Stimulated activated CD4-positive, alpha-beta T cell treated with anti-CD3 and anti-CD28 coated beads, Interleukin-1b, Interleukin-23, amount 100 ng/mL, for 48 hours (primary cell): ENCODE data around the gene APOBEC3A.
A peak's percentile ranks its signal among the peaks of the same experiment; 100 is the strongest.
"Not testable (repeated sequence)": the region's sequence is repeated elsewhere in the genome, so short reads cannot be mapped to it uniquely, and the experiment has no call there.

Experiments
- DNase-seq: peaks from one replicate; pipeline ENCODE4 v3.0.0-alpha.2; 2020

Gene APOBEC3A

DNA sequence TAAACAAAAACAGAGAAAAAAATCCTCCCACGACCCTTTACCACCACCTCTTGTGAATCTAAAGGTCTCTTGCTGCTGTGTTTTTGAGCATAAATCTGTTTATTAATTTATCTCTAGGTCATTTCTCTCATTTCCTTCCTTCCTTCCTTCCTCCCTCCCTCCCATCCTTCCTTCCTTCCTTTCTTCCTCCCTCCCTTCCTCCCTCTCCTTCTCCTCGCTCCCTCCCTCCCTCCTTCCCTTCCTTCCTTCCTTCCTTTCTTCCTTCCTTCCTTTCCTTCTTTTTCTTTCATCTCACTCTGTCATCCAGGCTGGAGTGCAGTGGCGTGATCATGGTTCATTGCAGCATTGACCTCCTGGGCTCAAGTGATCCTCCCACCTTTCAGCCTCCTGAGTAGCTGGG lies 13.5 kb upstream of the APOBEC3A start:
- DNase-seq = no peak

DNA sequence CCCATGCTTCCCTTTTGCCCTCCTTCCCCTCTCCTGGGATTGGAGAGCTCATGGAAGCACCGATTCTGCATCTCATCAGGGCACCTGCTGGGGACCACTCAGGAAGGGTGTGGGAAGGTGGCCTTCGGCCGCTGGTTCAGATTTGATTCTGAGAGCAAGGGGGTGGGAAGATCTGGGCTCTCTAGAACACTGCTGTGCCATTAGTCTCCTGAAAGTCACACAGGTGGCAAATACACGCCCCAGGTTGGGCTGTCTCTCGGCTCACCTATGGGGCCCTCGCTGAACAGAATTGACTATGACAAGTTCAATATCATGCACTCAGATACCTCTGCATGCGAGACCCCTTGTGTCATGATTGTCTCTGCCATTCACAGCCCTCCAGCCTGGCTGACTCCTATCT lies 12.8 kb upstream of the APOBEC3A start:
- DNase-seq = no peak

DNA sequence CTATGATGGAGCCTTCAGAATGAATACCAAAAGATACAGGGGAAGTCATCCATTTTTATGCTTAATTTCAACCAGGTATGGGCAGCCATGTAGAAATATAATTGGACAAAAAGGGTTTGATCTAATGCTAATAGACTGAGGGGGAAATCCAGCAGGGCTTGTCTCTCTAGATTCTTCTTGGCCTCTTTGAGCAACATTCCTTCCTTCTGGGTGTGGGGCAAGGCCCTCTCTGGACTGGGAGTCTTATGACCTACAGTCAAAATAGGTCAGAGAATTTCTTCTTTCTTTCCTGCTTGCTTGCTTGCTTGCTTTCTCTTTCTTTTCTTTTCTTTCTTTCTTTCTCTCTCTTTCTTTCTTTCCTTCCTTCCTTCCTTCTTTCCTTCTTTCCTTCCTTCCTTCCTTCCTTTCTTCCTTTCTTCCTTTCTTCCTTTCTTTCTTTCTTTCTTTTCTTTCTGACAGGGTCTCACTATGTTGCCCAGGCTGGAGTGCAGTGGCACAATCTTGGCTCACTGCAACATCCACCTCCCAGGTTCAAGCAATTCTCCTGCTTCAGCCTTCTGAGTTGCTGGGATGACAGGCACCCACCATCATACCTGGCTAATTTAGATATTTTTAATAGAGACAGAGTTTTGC lies 11.6 kb upstream of the APOBEC3A start:
- DNase-seq = not testable (repeated sequence)

DNA sequence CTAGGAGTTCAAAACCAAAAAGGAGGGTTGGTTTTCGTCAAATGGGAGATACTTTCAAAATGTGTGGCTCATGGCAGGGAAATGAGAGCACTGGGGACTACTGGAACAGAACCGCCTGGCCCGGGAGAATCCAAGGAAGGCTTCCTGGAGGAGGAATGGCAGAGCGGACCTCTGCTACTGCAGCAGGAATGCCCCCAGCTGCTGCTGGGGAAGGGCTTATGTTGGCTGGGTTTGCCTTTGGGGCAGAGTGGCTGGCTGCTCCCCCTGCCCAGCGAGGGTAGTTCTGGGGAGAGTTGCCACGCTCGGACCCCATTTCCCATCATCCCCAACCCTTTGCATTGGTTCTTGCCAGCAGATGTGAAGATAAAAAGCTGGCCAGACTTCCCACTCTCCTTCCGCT lies 10.6 kb upstream of the APOBEC3A start:
- no peak for DNase-seq

DNA sequence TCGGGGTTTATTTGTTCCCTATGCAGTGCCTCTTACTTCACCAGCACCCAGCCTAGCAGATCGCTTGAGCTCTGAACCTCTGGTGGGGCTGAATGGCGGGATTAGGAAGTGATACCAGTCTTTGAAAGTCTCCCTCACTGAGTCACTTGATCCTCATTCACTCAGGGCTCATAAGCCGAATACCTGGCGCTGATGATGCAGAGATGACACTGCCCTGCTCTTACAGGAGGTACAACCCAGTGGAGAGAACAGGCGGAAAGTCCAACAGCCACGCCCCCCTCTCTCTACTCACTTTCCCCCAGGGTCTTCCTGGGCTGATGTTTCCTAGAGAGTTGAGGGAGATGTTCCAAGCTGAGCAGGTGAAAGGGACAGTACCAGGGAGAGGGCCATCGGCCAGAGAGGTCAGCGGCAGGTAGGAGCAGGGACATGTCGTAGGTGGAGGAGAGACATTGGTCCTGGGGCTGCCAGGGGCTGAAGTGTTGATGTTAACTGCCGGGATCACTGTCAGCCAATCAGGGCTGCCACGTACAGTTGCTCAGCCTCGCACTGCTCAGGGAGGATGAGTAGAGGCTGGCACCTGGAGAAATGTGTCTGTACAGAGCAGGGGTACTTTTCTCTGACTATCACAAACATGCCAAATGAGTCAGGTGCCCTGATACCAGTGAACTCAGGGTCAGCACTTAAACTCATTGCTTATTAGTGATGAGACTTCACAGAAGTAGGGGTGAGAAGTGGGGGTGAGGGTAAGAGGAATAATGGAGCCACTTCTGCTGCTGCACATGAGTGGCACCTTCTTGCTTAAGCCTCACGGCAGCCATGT lies 9.9 kb upstream of the APOBEC3A start:
- peak; percentile 68 for DNase-seq

DNA sequence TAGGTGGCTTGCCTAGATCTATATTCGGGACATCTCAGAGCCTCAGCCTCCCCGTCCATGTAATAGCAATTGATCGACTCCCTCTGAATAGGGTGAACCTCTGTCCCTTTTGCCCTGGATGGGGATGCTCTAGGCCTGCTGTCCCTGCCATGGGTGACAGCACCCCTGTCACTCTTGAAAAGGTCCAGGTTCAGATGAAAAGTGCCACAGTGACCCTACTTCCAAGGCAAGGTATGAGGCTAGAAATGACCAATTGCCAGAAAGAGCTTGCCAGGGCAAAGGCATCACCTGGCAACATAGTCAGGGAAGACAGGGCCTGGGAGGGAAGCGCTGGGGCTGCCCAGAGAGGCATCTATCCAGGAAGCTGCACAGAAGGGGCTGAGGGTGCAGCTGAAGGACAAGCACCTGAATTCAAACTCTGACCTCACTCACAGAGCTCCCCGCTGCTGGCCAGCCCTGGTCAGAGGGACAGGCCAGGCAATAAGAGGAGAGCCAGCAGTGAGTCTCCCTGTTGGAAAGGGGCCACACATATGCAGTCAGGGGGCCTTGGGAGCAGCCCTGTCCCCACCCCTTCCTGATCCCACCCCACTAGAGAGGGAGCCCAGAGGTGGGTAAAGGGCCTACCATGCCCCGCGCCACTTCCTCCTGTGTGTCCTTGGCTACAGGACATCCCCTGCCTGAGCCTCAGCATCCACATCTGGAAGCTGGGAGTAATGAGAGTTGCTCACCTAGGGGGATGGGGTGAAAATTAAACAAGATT lies 9.0 kb upstream of the APOBEC3A start:
- DNase-seq = no peak

DNA sequence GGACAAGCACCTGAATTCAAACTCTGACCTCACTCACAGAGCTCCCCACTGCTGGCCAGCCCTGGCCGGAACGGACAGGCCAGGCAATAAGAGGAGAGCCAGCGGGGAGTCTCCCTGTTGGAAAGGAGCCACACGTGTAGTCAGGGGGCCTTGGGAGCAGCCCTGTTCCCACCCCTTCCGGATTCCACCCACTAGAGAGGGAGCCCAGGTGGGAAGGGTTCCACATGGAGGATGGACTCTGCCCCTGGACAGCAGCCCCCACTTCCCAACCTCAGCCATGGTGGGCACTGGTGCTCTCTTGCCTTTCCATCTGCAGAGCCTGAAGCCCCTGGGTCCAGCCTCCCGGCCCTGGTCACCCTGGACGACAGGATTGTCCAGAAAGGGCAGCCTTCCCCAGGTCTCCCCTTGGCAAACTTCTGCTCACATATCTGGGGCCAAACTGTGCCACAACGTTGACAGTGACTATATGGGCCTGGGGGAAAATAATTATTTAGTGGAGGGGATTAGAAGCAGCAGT lies 7.5 kb upstream of the APOBEC3A start:
- no peak for DNase-seq

DNA sequence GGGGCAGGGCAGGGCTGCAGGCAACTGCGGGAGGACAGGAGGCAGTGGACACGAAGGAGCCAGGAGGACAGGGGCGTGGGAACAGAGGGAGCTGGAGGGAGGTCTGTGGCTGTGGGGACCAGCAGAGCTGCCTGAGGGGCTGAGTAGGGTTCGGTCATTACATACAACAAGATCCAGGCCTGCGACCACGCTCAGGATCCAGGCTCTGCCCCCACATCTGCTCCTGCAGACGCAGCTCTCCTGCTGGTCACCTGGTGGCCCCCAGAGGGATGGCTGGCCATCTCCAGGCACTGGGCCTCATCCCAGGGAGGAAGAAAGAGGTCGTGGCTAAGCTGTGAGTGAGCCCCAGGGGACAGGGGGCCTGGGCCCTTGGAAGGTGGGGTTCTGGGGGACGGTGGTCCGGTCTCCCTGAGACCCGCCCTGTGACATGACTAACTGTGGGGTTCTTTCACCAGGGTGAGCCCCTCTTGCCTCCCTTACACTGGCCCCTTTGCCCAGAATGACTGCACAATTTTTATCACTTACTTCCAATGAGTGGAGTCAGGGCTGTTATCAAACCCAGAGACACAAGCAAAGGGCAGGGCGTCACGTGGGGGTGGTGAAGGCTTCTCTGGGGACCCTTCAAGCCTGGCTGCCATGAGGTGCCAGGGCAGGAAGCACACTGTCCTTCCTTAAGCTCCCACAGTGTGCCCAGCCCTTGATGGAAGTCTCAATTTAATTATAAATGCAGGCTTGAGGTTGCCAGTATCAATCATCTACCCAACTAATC lies 6.7 kb upstream of the APOBEC3A start:
- DNase-seq = no peak

DNA sequence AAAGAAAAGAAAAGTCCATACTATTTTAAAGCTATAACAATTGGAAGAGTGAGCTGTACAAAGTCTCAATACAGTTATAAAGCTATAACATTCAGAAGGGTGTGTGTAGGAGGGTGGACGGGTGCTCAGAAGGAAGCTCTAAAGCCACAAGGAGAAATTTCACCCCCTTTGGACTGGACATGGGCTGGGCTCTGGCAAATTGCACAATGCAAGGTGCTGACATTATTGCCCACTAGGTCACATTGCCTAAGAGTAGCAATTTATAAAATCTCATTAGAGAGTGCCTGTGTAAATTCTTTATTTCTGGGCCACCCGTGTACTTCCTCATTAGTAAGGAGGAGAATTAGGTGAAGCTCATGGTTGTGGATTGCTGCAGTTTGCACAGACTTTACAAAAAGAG lies 5.7 kb upstream of the APOBEC3A start:
- DNase-seq = no peak

DNA sequence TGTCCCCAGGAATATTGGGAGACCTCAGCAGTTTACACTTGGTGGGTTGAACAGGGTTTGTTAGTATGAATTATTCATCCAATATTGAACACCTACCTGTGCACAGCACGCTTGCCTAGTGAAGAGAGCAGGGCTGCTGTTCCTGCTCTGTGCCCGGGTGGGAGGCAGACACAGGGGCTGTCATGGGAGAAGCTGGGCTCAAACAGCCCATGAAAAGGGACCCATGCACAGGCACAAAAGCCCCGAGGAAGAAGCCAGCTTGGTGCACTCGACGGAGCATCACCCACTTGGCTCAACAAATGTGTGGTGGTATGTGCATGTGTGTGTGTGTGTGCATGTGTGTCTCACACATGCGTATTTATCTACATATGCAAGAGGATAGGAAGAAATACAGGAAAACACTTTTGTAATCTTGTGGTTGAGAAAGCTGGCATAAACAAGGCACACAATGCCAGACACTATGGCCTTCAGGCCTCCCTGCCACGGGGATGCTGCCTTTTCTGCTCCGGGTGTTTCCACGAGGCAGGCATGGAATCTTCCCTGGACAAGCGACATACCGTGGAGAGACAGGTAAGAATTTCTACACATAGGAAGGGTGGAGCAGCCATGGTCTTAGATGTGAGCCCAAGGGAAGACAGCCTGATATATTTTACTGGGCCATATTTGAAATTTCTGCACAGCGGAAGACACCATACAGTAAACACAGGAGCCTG lies 5.0 kb upstream of the APOBEC3A start:
- no peak for DNase-seq

DNA sequence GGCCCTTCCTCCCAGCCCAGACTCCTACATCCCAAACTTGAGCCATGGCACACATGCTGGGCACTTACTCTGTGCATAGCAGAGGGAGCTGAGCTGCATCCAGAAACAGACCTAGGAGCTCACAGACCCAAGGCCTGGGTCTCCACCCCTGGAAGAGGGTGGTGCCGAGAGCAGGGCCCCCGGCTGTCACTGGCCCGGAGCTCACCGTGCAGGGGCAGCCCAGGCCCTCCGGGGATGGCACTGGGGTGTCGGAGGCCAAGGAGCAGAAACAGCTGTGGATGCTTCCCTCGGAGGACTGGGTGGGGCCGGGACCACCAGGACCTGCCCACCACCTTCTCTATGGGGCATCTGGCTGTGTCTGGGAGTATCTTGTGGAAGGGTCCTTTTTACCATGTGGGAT lies 4.3 kb upstream of the APOBEC3A start:
- no peak for DNase-seq

DNA sequence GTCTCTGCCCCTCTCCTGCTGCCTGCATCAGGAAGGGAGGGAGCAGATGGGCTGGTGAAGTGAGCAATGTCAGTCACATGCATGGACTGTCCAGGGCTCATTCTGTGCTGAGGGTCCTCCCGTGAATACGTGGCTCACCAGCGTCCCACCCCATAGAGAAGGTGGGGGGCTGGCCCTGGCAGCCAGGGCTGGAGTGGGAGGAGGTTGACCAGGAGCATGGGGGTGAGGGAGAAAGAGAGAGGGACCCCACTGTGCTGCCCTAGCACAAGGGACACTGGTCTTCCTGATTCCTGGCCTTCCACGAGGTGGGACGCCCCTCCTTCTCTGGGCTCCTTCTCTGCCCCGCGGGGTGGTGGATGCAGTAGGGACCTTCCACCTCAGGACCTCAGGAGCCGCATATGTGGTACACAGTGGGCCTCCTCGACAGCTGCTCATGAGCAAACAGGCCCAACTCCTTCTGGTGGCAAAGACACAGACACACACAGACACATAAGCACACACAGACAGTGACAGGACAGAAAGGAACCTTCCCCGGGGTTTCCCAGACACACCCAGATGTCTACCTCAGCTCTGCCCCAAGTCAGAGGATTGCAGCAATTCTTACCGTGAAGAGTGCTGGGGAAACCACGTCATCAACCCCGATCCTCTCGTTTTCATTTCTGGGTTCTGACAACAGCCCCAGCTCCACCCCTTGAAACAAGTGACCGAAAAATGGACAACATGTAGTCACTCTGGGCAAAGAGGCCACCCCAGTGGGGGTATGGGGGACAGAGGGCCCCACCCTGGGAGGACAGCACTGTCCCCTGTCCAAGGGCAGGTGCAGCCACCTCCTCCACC lies 3.6 kb upstream of the APOBEC3A start:
- peak; percentile 87 for DNase-seq

DNA sequence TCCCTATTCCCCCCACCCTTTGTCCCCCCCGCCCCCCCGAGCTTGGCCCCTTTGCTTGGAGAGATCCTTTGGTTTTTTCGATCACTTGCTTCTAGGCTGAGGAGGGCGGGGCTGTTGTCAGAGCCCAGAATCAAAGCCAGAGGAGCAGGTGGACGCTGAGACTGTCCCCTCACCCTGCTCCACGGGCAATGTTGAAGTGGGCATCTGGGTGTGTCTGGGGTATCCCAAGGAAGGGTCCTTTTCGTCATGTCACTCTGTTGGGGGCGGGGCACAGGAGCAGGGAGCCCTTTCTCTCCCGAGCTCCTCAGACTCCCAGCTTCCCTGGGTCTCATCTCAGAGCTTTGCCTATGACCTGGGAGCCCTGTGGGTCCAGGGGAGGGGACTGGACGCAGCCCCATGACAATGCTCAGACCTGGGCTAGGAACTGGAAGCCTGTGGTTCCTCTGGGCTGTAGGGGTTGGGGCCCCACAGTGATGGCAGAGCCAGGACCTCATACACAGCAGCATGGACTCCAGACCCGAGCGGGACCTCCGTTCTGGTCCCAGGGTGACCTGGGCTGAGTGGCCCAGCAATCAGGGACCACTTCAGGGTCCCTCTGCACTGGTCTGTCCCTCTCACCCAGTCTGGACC lies 2.9 kb upstream of the APOBEC3A start:
- DNase-seq = no peak

DNA sequence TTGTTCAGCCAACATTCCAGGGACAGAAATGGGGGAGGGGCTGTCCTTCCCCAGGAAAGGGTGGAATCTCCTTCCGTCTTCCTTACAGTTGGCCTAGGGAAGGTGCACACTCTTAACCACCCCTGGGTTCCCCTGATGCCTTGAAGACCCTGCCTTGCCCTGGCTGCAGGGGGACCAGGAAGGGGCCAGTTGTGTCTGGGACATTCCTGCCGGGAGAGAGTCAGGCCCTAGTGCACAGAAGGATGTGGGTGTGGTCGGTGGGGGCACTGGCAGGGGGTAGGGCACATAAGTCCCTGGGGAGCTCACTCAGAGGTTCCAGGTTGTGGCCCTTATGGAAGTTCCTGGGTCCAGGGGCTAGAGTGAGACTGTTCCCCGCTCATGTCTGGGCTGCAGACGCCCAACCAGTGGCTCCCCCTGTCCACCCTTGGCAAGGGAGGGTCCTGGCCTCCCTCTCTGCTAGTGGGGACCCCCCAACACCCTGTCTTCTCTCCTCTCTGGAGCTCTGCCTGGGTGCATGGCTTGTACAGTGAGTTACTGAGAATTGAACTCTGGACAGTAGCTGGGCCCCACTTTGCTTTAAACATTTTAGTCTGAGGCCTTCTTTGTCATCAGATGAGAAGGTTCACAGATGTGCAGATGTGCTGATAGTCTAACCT lies 2.0 kb upstream of the APOBEC3A start:
- no peak for DNase-seq

DNA sequence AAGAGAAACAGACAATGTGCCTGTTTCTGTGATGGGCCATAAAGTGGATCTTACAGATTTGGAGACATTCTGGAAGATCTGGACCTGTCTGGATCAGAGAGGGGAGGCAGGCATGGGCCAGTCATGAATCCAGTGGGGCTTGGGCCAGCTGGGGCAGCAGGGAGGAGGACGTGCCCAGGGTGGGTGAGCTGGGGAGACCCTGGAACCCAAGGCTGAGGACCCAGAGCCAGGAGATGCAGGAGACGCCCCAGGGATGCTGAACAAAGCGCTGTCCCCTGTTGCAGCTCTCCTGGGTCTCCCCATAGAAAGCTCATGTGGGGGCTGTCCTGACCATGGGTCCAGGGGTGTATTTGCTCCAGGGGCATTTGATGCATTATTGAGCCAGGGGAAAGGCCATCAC lies 1.5 kb upstream of the APOBEC3A start:
- DNase-seq = no peak

DNA sequence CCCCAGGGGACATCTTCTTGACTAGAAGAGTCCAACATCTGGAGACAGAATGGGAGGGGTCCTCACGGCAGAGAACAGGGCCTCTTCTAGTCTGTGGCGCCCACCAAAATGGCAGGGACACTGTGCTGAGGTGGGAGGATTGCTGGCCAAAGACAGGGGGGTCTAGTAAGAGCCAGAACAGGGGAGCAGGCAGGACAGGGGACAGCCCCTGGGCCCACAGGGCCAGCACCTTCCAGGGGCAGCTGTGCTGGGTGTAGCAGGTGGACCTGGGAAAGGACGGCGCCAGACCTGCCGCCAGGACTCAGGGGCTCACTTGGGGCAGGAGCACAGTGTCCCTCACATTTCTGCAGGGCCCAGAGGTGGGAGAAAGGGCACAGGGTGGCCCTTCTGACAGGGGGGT lies 858 bp upstream of the APOBEC3A start:
- no peak for DNase-seq

DNA sequence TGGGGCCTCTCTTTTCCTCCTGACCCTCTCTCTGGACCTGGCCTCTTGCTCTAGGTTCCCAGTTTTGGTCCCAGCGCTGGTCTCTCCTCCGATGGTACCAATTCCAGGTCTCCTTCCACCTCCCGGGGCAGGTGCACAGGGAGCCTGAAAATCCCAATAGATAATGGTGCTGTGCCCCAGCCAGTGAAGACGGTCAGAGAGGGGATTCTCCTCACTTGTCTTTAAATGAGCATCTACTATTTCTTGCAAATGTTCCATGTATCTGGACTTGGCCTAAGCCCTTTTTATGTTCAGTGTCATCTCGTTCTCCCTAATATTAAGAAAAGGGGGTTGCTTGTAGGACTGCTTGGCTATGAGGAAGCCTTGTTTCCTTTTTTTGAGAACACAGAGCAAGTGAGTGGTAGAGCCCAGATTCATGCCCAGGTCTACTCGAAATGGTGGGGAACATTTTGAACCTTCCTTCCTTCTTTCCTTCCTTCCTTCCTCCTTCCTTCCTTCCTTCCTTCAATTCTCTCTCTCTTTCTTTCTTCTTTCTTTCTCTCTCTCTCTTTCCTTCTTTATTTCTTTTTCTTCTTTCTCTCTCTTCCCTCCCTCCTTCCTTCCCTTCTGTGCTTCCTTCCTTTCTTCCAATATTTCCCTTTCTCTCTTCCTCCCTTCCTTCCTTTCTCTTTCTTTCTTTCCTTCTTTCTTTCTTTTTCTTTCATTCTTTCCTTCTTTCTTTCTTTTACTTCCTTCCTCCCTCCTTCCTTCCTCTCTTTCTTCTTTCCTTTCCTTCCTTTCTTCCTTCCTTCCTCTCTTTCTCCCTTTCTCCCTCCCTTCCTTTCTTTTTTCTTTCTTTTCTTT lies 620 bp downstream of the APOBEC3A start:
- DNase-seq = no peak

DNA sequence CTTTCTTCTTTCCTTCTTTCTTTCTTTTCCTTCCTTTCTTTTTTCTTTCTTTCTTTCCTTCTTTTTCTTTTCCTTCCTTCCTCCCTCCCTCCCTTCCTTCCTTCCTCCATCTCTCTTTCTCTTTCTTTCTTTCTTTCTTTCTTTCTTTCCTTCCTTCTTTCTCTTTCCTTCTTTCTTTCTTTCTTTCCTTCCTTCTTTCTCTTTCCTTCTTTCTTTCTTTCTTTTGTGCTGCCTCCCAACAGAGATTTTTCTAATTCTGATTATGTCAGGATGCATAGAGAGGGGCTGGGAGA lies 1.2 kb downstream of the APOBEC3A start:
- DNase-seq = not testable (repeated sequence)

DNA sequence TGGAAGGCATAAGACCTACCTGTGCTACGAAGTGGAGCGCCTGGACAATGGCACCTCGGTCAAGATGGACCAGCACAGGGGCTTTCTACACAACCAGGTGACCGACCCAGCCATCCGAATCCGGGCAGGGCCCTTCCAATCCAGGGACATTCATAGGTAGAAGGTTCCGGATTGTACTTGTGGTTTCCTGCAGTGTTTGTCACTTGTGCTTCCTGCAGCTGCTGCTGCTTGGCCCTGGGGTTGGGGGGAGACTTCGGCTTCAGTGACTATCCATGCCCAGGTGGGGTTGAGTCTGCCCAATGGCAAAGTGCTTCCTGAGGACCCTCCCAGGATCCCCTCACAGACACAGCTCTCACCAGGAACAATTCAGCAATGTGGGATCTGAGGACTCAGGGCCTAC lies 2.2 kb downstream of the APOBEC3A start:
- DNase-seq = no peak

DNA sequence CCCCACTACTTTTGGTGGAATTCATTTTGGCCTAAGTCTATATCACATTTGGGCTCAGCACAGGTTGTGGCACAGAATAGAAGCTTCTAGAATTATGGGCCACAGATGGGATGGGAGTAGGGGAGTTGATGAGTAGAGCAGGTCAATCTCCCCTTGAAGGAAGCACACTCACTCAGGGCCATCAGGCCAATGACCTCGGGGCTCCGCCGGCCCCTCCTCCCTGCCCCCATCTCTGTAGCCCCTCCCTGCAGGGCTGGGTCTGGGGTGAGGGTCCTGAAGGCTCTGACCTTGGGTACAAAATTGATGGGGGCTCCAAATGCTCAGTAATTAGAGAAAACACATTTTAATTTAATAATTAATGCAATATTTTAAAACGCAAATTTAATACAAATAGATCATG lies 3.3 kb downstream of the APOBEC3A start:
- not testable (repeated sequence) for DNase-seq
